NCI-H82 treated with DMSO at 0.1 percent for 48 hours (cell line): ENCODE data around the gene EXOC3.
"Not testable (repeated sequence)": the region's sequence is repeated elsewhere in the genome, so short reads cannot be mapped to it uniquely, and the experiment has no call there.

Source experiments
- DNase-seq: peaks from one replicate; lab custom pipeline; 2025; ENCODE audit not compliant: unreplicated experiment; lab: John Stamatoyannopoulos, UW

EXOC3 gene

DNA sequence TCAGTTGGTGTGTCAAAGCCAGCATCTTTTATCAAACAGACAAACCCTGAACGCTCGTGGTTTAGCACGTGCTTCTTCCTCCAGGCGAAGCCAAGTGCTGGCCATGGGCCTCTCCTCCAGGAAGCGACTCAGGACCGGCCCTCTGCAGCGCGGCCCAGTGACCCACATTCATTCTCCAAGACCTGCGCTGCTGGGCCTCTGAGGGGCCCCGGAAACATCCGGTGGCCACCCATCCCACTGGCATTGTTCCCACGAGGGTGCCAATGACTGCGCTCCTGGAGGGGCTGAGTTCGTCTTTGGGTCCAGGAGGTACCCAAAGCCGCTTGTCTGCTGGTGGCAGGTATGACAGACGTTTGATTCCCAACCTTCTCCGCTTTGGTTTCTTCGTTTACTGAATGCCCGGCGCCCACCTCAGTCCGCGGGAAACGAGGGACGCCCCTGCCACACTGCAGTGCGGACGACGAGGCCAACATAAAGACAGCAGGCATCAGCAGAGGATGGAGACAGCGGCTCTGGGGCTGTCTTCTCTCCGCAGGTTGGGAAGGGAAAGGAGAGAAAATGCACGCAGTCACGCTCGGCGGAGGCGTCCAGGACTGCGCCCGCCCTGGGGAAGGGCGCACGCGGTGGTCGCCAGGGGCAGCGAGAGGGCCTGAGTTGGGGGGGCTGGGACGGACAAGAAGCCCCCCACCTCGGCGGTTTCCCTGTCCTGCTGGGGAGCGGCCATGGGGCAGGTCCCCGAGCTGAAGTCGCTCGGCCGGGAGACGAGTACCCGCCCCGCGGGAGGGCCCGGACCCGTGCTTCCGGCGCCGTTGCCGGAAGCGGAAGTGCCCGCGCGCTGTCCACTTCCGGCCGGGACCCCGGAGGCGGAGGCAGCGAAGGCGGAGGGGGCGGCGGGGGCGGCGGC is at the start of gene EXOC3:
EXOC3 (plus strand) TSS at position 842 of the 904 bp plus-strand sequence. CDS start 3,030 bp downstream, outside the sequence.
- no peak for DNase-seq

DNA sequence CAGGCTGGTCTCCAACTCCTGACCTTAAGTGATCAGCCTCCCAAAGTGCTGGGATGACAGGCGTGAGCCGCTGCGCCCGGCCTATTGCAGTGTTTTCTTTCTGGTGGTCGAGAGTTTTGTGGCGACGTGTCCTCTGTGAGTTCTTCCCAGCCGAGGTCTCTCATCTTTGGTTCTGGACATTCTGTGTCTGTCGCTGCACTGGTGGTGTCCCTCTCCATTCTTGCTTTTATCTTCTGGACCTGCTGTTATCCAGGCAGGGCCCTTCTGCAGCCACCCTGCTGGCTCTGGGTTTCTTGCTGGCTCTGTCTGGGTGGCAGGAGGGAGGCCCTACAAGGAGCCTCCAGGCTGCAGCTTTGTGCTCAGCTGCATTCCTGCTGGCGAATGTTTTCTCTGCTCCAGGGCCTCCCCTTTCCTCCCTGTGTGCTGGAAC is 49.1 kb upstream of the EXOC3 start:
- no peak for DNase-seq

DNA sequence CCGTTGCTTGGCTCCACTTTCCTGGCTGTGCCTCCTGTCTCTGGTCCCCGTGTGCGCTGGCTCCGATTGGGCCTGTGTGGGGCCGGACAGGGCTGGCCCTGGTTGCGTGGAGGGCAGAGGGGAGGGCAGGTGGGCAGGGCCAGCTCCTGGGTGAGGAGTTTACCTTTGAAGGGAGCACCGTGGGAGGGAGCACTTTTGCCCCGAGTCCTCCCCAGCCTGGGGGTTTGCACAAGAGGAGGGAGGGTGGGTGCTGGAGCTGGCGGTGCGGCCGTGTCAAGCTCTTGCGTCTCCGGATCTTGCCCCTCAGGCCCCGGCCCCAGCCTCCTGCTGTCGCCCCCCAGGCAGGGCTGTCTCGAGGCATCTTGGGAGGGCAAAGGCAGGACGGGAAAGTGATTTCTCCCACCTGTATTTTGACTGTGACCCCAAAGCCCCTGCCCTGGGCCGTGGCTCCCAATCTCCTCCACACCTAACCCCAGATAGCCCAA is 48.3 kb upstream of the EXOC3 start:
- no peak for DNase-seq

DNA sequence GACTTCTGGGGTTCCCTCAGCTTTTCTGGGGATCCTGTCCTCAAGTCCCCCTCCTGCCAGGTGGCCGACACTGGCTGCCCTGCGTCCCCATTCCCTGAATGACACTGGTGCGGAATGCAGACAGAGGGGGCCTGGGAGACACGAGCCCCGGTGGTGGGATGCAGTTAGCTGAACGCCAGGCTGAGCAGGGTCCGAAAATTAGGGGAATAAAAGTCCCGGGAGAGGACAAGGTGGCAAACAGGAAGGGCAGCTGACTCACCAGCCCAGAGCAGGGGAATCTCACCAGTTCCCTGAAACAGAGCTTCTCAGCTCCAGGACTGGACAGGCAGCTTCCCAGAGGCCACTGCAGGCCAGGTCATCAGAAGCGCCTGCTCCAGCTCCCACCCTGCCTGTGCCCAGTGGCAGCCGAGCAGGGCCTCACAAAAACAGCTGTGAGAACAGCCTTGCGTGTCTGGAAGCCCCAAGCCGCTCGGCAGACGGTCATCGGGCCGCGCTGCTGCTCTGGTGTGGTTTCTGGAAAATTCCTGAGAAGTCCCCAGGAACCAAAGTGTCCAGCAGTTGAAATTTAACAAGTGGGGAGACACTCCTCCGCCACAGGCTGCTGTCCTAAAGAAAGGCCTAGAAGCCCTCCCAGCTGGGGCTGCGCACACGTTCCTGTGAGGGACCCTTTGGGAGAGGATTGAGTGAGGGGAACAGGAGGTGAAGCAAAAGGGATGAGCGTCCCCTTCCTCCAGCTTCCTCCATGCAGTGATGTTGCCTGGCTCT is 47.6 kb upstream of the EXOC3 start:
- DNase-seq, result no peak

DNA sequence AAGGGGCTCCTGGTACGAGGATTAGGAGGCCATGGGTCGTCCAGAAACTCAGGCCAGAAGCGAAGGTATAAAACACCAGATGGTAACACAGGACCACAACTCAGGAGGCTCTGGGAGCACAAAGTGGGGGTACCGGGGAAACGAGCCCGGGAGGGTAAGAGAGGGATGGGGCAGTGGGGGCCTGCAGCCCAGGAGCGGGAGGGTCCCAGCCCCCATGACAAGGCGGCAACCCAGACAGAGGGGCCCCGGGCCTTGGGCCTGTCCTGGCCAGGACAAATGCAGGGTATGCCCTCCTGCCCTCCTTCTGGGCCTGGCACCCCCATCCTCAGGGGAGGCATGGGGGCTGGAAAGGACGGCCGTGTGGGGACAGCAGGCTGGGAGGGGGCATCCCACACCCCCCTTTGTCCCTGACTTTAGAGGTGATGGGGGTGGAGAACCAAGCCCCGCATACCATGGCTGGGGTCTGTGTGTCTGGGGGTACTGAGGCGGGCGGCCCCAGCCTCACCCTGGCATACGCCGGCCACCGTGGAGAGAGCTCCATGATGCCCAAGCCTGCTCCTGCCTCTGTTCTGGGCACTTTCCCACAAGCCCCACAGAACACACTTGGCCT is 47.0 kb upstream of the EXOC3 start:
- no peak for DNase-seq

DNA sequence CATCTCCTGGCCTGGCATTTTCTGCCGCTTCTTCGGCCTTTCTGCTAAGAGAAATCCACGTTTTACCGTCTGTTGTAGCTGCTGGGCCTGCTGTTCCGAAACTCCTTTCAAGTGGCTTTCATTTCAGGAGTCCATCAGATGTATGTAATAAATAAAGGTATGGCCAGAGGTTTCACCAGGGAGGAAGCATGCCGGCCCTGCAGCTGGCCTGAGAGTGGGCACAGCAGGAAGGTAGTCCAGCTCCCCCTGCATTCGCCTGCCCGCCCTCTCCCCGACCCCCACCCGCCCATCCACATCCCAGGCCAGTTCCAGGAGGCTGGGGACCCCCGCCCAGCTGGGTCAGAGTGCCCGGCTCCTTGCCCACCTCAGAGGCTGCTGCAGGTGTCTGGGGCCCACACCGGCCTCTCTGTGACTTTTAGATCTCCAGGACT is 46.4 kb upstream of the EXOC3 start:
- DNase-seq, result no peak

DNA sequence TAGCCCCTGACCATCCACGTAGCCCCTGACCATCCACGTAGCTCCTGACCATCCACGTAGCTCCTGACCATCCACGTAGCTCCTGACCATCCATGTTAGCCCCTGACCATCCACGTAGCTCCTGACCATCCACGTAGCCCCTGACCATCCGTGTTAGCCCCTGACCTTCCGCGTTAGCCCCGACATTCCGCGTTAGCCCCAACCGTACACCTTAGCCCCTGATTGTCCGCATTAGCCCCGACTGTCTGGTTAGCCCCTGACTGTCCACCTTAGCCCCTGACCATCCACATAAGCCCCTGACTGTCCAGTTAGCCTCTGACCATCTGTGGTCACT is 44.9 kb upstream of the EXOC3 start:
- not testable (repeated sequence) for DNase-seq

DNA sequence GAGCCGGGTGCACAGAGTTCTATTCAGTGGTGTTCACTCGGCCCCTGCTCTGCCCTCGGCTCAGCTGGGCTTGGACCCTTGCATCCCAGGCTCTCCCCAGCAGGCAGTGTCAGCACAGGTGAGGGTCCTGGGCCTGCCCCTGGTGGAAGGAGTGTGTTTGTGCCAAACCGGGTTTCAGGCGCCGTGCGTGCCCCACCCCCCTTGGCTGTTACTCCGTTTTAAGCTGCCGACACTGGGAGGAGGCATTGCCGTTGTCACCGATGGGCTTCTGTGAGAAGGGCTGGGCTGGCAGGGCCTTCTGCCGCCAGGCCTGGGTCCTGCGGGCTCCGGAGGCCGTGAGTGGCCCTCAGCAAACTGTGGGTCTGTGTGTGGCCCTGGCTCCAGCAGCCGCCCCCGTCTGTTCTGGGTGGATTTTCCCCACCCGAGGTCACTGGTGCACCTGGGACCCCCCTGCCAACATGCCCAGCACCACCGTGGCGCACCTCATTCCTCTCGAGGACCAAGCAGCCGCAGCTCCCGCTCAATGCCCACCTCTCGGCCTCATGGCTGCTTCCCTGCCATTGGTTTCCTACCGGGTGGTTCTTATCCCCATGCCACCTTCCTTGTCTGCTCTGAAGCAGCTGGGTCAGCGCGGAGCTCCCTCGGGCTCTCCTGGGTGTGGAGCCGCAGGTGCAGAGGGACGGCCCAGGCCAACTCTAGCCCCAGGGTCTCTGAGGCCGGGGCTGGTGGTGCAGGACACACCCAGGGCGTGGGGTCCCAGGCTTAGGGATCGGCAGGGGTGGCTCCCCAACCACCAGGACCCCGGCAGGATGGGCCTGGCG is 44.3 kb upstream of the EXOC3 start:
- no peak for DNase-seq

DNA sequence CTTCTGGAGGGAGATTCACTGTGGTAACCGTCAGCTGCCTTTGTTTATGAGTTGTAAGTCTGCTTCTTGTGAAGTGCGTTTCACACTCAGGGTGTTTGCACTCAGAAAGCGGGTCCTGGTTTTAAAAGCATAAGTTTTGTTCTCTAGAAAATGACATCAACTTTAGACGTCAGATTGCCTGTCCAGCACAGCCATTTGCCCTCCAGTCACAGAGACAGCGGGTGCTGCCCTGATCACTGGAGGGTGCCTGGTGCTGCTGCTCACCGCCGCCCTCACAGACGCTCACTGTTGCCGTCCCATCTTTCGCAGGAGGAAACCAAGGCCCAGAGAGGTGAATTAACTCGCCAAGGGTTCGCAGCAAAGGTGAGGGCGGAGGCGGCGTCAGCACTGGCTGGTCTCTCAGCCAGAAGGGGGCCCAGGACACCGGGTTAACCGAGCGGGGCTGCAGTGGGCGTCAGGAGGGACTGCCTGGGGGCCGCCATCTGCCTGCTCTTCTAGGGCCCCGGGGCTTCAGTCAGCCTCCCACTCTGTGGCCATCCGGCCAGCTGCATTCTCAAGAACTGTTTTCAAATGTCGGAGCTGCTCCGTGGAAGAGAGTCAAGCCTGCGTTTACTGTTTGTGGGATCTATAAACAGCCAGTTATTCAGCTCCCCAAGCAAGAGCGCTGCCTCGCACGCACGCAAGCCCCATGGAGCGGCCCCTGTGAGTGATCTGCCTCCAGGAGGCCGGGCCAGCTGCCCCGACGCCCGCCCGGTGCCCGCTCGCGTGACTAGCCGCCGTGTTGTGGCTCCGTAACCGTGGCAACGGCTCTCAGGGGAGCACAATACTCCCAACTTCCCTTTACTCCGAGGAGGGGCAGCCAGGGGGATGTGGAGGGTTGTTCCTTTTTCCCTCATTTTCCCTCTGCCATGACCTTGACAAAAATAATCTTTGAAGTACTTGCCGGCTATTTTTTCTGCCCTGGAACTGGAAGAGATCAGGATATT is 43.4 kb upstream of the EXOC3 start:
- no peak for DNase-seq

DNA sequence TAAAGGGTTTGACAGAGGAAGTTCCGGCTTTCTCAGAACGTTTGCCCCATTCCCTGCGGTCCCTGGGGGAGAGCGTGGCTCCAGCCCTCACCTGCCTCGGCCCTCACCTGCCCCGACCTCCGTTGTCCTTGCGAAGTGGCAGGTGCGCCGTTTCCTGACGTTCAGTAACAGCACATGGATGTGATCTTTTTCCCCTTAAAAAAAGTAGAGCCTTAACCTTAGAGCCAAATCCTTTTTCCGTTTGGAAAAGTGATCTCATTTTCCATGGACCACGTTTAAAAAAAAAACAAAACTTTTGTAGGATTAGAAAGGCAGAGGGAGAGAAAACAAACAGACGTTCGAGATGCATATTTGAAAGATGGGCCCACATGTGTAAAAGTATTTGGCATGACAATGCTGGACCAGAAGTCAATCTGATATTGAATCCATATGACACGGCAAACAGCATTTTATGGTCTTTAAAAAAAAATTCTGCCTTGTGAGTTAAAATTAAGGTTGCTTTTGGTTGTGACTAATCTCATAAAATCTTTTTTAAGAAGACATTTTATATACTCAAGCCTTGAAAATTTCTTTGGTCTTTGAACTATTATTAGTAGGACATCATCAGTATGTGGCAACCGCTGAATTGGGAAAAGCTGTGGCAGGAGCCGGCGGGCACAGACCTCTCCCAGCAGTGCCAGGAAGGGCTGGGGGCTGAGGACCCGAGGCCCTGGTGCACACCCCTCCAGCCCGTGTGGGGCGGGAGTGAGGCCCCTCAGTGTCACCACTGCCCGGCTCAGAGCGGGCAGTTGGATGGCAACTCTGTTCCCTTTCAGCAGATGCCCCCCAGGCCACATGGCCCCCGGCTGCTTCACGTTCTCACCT is 42.5 kb upstream of the EXOC3 start:
- no peak for DNase-seq

DNA sequence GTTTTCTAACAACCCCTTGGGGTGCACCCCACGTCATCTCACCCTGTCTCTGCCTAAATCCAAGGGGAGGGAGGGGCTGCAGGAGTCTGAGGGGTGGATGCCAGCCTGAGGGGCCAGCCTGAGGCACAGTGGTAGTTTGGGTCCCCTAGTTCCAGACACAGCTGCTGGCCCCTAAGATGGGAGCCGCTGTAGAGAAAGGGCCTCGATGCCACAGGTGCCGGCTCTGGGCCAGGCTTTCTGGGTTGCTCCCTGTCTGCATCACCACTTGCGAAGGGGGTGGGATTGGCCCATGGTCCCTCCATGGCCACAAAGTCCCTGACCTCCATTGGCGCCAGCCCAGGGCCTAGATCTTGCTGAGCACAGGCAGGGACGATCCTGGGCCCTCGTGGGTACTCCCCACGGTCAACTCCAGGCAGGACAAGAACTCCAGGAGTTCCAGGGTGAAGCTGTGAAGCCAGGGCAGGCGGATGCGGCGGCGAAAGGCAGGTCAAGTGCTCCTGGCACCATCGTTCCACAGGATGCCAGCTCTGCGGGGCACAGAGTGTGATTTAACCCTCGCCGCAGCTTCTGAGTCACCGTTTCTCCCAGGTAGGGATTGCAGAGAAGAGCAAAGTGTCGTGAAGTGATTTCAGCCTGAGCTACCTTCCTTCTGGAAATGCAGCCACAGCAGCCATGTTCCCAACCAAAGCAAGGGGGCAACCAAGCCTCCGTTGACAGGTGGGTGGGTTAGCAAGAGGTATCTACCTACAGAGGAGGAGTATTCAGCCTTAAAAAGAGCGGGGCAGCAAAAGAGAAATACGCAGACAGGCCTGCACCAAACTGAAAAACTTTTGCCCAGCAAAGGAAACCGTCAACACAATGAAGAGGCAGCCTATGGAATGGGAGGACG is 41.6 kb upstream of the EXOC3 start:
- no peak for DNase-seq

DNA sequence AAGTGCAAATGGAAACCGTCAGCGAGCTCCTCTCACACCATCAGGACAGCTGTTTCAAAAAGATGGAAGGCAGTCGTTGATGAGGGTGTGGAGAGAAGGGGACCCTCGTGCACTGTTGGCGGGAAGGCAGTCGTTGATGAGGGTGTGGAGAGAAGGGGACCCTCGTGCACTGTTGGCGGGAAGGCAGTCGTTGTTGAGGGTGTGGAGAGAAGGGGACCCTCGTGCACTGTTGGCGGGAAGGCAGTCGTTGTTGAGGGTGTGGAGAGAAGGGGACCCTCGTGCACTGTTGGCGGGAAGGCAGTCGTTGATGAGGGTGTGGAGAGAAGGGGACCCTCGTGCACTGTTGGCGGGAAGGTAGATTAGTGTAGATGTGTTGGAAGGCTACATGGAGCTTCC is 40.8 kb upstream of the EXOC3 start:
- DNase-seq, result not testable (repeated sequence)

DNA sequence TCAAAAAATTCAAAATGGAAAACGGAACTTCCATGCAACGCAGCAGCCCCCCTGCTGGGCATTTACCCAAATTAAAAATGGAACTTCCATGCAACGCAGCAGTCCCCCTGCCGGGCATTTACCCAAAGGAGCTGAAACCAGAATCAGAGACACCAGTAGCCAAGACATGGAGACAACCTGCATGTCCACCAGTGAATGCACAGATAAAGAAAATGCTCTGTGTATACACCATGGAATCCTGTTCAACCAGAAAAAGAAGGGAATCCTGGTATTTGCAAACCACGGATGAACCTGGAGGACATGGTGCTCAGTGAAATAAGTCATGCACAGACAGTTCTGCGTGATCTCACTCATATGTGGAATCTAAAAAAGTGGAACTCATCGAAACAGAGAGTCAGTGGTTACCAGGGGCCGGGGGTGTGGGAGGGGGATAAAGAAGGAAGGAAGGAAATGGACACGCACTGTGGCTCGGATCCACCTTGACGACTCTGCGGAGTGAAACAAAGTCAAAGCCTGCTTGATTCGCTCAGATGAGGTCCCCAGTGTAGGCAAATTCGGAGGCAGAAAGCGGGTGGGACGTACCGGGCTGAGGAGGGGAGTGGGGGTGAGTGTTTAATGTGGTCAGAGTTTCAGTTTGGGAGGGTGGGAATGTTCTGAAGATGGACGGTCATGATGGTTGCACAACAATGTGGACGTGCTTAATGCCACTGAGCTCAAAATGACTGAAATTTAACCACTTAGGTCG is 40.2 kb upstream of the EXOC3 start:
- no peak for DNase-seq

DNA sequence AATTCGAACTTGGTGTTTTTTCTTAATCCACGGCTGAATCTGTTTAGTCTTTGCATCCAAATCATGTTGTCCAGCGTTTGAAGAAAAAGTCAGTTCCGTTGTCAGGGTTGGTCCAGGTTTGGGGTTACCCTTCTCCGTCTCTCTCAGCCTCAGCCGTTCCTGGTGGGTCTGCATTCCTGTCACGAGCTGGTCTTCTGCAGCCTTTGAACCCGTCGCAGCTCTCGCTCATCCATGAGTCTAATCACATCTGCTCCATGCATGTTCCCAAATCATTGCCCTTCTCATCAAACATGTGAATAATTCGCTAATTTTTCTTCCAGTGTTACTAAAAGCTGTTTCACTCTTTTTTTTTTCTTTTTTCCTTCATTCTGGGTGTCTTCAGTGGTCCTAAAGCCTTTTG is 39.0 kb upstream of the EXOC3 start:
- DNase-seq, result no peak

DNA sequence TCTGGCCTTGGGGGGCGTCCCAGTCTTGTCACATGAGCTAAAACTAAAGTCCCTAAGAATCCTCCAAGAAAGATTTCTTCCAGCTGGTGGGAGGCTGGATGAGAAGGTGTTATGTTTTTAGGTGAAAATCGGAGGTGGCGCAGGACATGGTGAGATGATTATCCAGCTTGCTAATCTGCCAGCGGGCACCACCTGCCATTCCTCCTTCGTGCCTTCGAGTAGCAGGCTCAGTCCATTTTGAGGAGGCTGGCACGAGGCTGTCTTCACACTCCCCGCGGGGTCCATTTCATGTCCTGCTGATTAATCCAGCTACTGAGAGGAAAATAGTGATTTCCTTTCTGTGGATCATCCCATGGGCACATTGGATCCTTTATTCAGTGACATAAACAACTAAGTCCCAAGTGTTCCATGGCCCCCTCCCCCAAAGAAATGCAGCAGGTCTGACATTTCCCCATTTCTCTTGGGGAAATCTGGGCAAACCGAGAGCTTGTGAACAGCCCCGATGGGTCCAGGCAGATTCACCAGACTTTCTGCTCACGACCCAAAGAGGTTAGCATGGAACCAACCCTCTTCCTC is 38.2 kb upstream of the EXOC3 start:
- DNase-seq, result no peak

DNA sequence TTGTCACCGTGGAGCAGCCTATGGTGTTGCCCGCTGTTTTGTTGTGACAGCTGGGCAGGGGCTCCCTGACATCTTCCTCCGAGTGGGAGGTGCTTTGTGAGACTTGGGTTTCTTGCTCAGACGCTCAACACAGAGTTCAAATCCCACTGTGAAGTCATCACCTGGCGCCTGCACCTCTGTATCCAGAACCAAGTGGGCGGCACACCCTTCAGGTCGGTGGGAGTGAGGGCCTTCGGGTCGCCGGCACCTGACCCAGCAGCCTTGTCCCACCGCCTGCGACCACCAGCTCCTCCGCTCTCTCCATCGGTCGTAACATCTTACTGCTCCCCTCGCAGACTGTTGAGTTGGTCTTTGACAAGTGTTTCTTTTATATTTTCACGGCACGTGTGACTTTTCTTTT is 37.6 kb upstream of the EXOC3 start:
- no peak for DNase-seq

DNA sequence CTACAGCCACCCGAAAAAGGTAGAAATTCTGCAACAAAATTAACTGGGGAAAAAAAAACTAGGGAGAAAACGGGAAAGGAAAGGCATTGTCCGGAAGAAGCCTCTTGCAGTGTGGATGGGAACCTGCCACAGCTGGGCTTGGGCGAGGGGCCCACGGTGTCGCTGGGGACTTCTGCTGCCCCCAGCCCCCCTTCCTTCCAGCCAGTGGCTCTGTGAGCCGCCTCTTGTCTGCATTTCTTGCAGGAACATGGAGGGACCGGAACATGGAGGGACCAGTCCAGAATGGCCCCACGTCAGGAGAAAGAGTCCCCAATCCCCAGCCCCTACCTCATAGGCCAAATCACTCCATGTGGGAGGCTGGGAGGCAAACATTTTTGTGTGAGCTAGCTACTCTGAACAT is 36.9 kb upstream of the EXOC3 start:
- no peak for DNase-seq
